ENCODE measurements around the gene ARGLU1. TPM values are rescaled to one million over a fixed set of nuclear protein-coding genes. Genes with fewer than 3 reads are reported as not detected.

Gene ARGLU1
- total RNA-seq, 1 experiment from 2014 or later, result 96.9 TPM

DNA sequence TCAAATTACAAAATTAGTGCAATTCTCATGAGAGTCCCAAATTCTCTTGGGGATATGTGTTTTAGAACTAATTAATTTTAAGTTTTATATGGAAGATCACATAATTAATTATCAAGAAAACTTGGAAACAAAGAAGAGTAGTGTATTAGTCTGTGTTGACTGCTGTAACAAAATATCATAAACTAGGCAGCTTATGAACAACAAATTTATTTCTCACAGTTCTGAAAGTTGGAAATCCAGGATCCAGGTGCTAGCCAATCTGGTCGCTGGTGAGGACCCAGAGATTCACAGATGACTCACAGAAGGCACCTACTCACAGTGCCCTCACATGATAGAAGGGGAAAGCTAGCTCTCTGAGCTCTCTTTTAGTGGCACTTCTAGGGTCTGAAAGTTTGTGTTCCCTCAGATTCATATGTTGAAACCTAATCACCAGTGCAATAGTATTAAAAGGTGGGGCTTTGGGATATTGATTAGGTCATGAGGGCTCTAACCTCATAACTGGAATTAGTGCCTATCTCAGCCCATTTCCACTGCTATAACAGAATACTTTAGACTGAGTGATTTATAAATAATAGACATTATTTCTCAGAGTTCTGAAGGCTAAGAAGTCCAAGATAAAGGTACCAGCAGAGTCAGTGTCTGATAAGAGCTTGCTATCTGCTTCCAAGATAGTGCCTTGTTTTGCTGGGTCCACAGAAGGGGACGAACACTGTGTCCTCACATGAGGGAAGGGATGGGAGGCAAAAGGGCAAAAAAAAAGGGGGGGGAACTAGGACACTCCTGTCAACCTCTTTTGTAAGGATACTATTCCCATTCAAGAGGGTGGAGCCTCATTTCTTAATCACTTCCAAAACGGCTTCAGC, 1.5 kb upstream of the ARGLU1 start:
- Histone ChIP-seq H2BK120ac (ENCODE audit: low read depth, low read length, poor library complexity, severe bottlenecking) (no peak overlapping the region), H3K4me1 (ENCODE audit: insufficient read depth, low read length) (peaks cover 5% of the 10 kb centered on the region), H2BK12ac (ENCODE audit: insufficient read length, low read depth, low read length) (no peak overlapping the region), H4K20me1 (ENCODE audit: control insufficient read depth, insufficient read depth, insufficient read length) (no peaks in the 10 kb centered on the region), H2BK20ac (ENCODE audit: low read depth, low read length, poor library complexity, severe bottlenecking) (no peak overlapping the region), H3K79me1 (ENCODE audit: insufficient read depth, low read depth, low read length, poor library complexity, severe bottlenecking) (no peaks in the 10 kb centered on the region), H3K14ac (ENCODE audit: insufficient read depth, low read length) (no peak overlapping the region), H3K27me3 (ENCODE audit: insufficient read depth, low read length) (no peaks in the 10 kb centered on the region), H3K4ac (ENCODE audit: low read depth, low read length) (no peak overlapping the region), H3K27ac (ENCODE audit: insufficient read length, low read depth, low read length) (no peak overlapping the region), H3K56ac (ENCODE audit: insufficient read length, low read depth, low read length) (no peak overlapping the region), H3K9ac (ENCODE audit: extremely low read depth, insufficient read length, low read length) (no peak overlapping the region), H4K91ac (ENCODE audit: insufficient read length, low read depth, low read length) (no peak overlapping the region), H3K18ac (ENCODE audit: insufficient read length, low read depth, low read length) (no peak overlapping the region), H3K4me2 (ENCODE audit: insufficient read depth, insufficient read length, low read length) (no peak overlapping the region), H3K9me3 (ENCODE audit: control insufficient read depth, low read depth, low read length) (no peaks in the 10 kb centered on the region), H3T11ph (ENCODE audit: low read length) (no peak overlapping the region), H2AFZ (ENCODE audit: low read length) (no peak overlapping the region), H2AK5ac (ENCODE audit: insufficient read length, low read length) (no peak overlapping the region), H4K5ac (ENCODE audit: insufficient read length, low read depth, low read length) (no peak overlapping the region), H4K8ac (replicated peaks; ENCODE audit: insufficient read length, low read depth, low read length) (no peak overlapping the region), H2BK5ac (ENCODE audit: insufficient read length, low read length) (no peak overlapping the region), H3K79me2 (ENCODE audit: insufficient read depth, low read length) (peaks cover 30% of the 10 kb centered on the region), H2BK15ac (ENCODE audit: low read depth, low read length) (no peak overlapping the region), H3K23me2 (ENCODE audit: insufficient read length, low read depth, low read length, poor library complexity, severe bottlenecking) (peaks cover 14% of the 10 kb centered on the region), H3K23ac (ENCODE audit: insufficient read length, low read depth, low read length) (no peak overlapping the region)
- H3K4me3 Mint-ChIP-seq, result peak overlapping the region in 1 of 2 experiments; percentile 52; a peak in 1 of 5 replicates
- H3K9me3 Mint-ChIP-seq, result no peaks in the 10 kb centered on the region
- TF ChIP-seq, protein P1, sequence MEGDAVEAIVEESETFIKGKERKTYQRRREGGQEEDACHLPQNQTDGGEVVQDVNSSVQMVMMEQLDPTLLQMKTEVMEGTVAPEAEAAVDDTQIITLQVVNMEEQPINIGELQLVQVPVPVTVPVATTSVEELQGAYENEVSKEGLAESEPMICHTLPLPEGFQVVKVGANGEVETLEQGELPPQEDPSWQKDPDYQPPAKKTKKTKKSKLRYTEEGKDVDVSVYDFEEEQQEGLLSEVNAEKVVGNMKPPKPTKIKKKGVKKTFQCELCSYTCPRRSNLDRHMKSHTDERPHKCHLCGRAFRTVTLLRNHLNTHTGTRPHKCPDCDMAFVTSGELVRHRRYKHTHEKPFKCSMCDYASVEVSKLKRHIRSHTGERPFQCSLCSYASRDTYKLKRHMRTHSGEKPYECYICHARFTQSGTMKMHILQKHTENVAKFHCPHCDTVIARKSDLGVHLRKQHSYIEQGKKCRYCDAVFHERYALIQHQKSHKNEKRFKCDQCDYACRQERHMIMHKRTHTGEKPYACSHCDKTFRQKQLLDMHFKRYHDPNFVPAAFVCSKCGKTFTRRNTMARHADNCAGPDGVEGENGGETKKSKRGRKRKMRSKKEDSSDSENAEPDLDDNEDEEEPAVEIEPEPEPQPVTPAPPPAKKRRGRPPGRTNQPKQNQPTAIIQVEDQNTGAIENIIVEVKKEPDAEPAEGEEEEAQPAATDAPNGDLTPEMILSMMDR (conservative IDR thresholded peaks at IDR 0.05), result no peak
- H3K27me3 Mint-ChIP-seq (ENCODE audit: low read depth), result no peaks in the 10 kb centered on the region
- no CpG with 5 or more reads among the region's 3 CpGs for WGBS (ENCODE audit: extremely low coverage, insufficient read length, low lambda C conversion rate)
- H3K4me1 Mint-ChIP-seq, result peaks cover 37 to 40% of the 10 kb centered on the region in 2 experiments
- H3K36me3 Mint-ChIP-seq (ENCODE audit: insufficient read depth in 1 of 3, low read depth in 3 of 3), result peaks cover 5 to 9% (median 5%) of the 10 kb centered on the region in 3 experiments; a peak in 4 of 7 replicates
- no peak for DNase-seq
- H3K27ac Mint-ChIP-seq, result no peak overlapping the region; a peak in 2 of 7 replicates
